GM18517 (cell line): ENCODE data around the gene ZNF750.

Experiments used
- ATAC-seq: cut with Tn5 transposase; IDR thresholded peaks from one replicate; pipeline ENCODE4 v1.9.1; 2021; ENCODE audit warnings: mild to moderate bottlenecking, moderate library complexity; ENCODE audit not compliant: unreplicated experiment

The ZNF750 gene

DNA sequence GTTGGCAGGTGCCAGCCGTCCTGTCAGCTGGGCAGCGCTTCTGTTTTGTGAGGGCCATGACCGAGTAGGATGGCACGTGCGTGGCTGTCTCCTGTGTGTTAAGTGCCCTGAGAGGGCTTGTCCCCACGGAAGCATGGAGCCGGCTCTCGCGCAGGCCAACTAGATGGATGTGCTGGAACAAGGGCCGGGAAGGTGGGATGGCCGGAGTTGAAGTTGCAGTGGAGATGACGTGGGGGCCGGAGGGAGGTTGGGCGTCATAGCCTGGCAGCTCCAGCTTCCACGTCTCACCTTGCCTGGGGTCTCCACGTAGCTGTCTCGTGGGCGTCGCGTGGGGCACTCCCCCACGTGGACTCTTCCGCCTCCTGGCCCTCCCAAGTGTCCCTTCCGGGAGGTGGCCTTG, 60.3 kb downstream of the ZNF750 start:
- no peak for ATAC-seq
